Psoas muscle (tissue), 8 donors: Measurements from ENCODE around the gene DNM3. TPM values are rescaled to one million over a fixed set of nuclear protein-coding genes. Genes with fewer than 3 reads are reported as not detected.
"Not testable (repeated sequence)": the region's sequence is repeated elsewhere in the genome, so short reads cannot be mapped to it uniquely, and the experiment has no call there.

Source experiments
- ATAC-seq, 4 donors: fragments of 200-7000 bp; cut with Tn5 transposase; one replicate each; pipeline ENCODE4 v1.9.1; 2020; ENCODE audit warnings: moderate library complexity in 3 of 4, mild to moderate bottlenecking in 2 of 4
- DNase-seq, 2 donors: peaks; one replicate each; pipeline ENCODE4 v3.0.0-alpha.2; 2020
- H3K27ac ChIP-seq: fragments of 200-600 bp; one replicate; pipeline ENCODE4 v1.8.0; 2022
- H3K27me3 ChIP-seq, 3 donors: fragments of 200-600 bp in 1 of 3; one replicate each; pipeline versions ENCODE4 v1.6.1 to v1.8.0; 2013 to 2022; ENCODE audit warnings: low read length in 2 of 3, mild to moderate bottlenecking in 2 of 3, moderate library complexity in 1 of 3; ENCODE audit not compliant: insufficient read depth in 3 of 3
- H3K36me3 ChIP-seq, 2 donors: fragments of 200-600 bp in 1 of 2; one replicate each; pipeline versions ENCODE4 v1.6.1 to v1.8.0; 2013 to 2022; ENCODE audit warnings: low read depth in 1 of 2, mild to moderate bottlenecking in 1 of 2, moderate library complexity in 1 of 2; ENCODE audit not compliant: insufficient read depth in 1 of 2
- H3K4me1 ChIP-seq: fragments of 200-600 bp; one replicate; pipeline ENCODE4 v1.8.0; 2022
- H3K4me3 ChIP-seq: fragments of 200-600 bp; one replicate; pipeline ENCODE4 v1.8.0; 2022; ENCODE audit warnings: mild to moderate bottlenecking
- H3K9me3 ChIP-seq: fragments of 200-600 bp; one replicate; pipeline ENCODE4 v1.8.0; 2022
- CTCF ChIP-seq: fragments of 200-600 bp; IDR thresholded peaks from one replicate; pipeline ENCODE4 v1.8.0; 2022; ENCODE audit warnings: antibody characterized with exemption
- WGBS, 3 donors: extraction: QIAGEN DNeasy Blood & Tissue Kit; methylation state at CpG; one replicate each; pipeline versions ENCODE4 v1.1.6 to v1.1.7; 2013; 5-methylcytosine and 5-hydroxymethylcytosine counted together
- intact Hi-C, 2 donors: fragments of 100-400 bp; cut with DNase I; formaldehyde crosslinking; loops; one replicate each; pipeline versions ENCODE4 v1.11.0 to v1.14.2; 2022
- polyA plus RNA-seq, 3 donors: library from polyadenylated mRNA; stranded (reverse); fragments of 200-250 nt; gene quantifications; one replicate each; pipeline ENCODE4 v1.2.3, GENCODE V29; 2013
- total RNA-seq, 4 donors: library from RNA; stranded (reverse); fragmentation: NEBNext Ultra II Directional in 2 of 4; extraction: Animal tissue kit (Norgen Biotek cat#: 25700) in 2 of 4; gene quantifications; one replicate each; pipeline versions ENCODE4 v1.2.1 to v1.2.4, GENCODE V29; 2021 to 2023
- donor health status: healthy with polysubstance abuse.
- donor health status: DM: no; HTN: no; CAD: no; lungs with moderate emphysema.
- donor health status: Bipolar disorder and iron deficiency.
- donor health status: healthy.
- donor health status: DM: yes; HTN: yes; CAD: no.
- donor health status: DM: no; HTN: no; CAD: no.
- donor health status: DM: no; HTN: no; CAD: no.
- donor health status: DM: yes; HTN: yes; CAD: no.

The DNM3 gene
- total and polyA plus RNA-seq, 7 donors, result 0.31 to 1.0 (median 0.77) TPM

GRCh38 chr1:172431721-172432192, 590.5 kb downstream of the DNM3 start:
- Histone ChIP-seq H3K4me3 (no peak overlapping the region), H3K4me1 (no peaks in the 10 kb centered on the region), H3K27me3 (no peaks in the 10 kb centered on the region), H3K36me3 (no peaks in the 10 kb centered on the region), H3K9me3 (no peaks in the 10 kb centered on the region), H3K27ac (no peak overlapping the region)
- intact Hi-C loops, result no loop called here
- DNase-seq, result no peak
- 83 to 84% (median 83%) methylated on average over 9 of the region's 9 CpGs for WGBS, 3 donors
- ATAC-seq, result no peak
- no peak for TF ChIP-seq CTCF

GRCh38 chr1:172437183-172437582, 595.9 kb downstream of the DNM3 start:
- H3K27me3 ChIP-seq, intact Hi-C loops, ATAC-seq, DNase-seq, H3K27ac ChIP-seq, H3K4me3 ChIP-seq, H3K4me1 ChIP-seq, H3K9me3 ChIP-seq: not testable (repeated sequence)
- WGBS, 3 donors, result 89 to 94% (median 93%) methylated on average over 3 of the region's 3 CpGs
- H3K36me3 ChIP-seq, result peaks cover 0 to 13% of the 10 kb centered on the region in 2 donors

- H3K4me3 ChIP-seq, result no peak overlapping the region
Observed at GRCh38 chr1:172442404-172442803, 601.1 kb downstream of the DNM3 start.

GRCh38 chr1:172442843-172443565, 601.7 kb downstream of the DNM3 start:
- no peak for TF ChIP-seq CTCF
- DNase-seq (no peak), ATAC-seq (no peak)
- WGBS, 3 donors, result 70 to 72% (median 71%) methylated on average over 3 of the region's 3 CpGs
- Histone ChIP-seq H3K9me3 (no peaks in the 10 kb centered on the region), H3K36me3 (peaks cover 0 to 16% of the 10 kb centered on the region in 2 donors), H3K4me1 (peaks cover 22% of the 10 kb centered on the region), H3K27me3 (no peaks in the 10 kb centered on the region), H3K4me3 (peak overlapping the region; percentile 99), H3K27ac (no peak overlapping the region)
- intact Hi-C loops, result loop anchor here in 1 of 2 donors (10.0 kb wide), 1 partner anchor 658 kb away; the partner anchor contains the start of gene METTL13

More at GRCh38 chr1:172442404-172442803, 601.1 kb downstream of the DNM3 start:
- TF ChIP-seq CTCF, result no peak
- Histone ChIP-seq H3K4me1 (peaks cover 22% of the 10 kb centered on the region), H3K27ac (no peak overlapping the region), H3K27me3 (no peaks in the 10 kb centered on the region), H3K36me3 (peaks cover 0 to 16% of the 10 kb centered on the region in 2 donors), H3K9me3 (no peaks in the 10 kb centered on the region)
- WGBS, 3 donors, result 96 to 98% (median 98%) methylated on average over 6 of the region's 6 CpGs
- intact Hi-C loops, result loop anchor here in 1 of 2 donors (10.0 kb wide), 1 partner anchor 658 kb away; the partner anchor contains the start of gene METTL13
- no peak for ATAC-seq
- no peak for DNase-seq

- Histone ChIP-seq H3K27me3 (no peaks in the 10 kb centered on the region), H3K36me3 (peaks cover 0 to 16% of the 10 kb centered on the region in 2 donors), H3K27ac (peak within 1 kb of the TSS; percentile 81), H3K9me3 (no peaks in the 10 kb centered on the region), H3K4me3 (peak within 1 kb of the TSS; percentile 99), H3K4me1 (peaks cover 19% of the 10 kb centered on the region)
- peak; percentile 93 to 99 (median 96) for ATAC-seq
- intact Hi-C loops, result loop anchor here in 1 of 2 donors (10.0 kb wide), 1 partner anchor 659 kb away; the partner anchor contains the start of gene METTL13
- DNase-seq, result peak; percentile 90 to 96
- TF ChIP-seq CTCF, result peak; percentile 81
- 5 to 7% (median 6%) methylated on average over 34 to 43 of the region's 43 CpGs for WGBS, 3 donors
Observed at GRCh38 chr1:172443666-172444453, 602.6 kb downstream of the DNM3 start, which contains the start of gene PIGC. TSS of gene PIGC (minus strand) at chr1:172444069. CDS start at chr1:172442622, 1,447 bp downstream.
